ENCODE results near the gene MGMT. TPM values are rescaled to one million over a fixed set of nuclear protein-coding genes. Genes with fewer than 3 reads are reported as not detected.

MGMT gene
- total RNA-seq, 3 donors from 2014 or later, result 34.1 to 57.8 (median 46.7) TPM

DNA sequence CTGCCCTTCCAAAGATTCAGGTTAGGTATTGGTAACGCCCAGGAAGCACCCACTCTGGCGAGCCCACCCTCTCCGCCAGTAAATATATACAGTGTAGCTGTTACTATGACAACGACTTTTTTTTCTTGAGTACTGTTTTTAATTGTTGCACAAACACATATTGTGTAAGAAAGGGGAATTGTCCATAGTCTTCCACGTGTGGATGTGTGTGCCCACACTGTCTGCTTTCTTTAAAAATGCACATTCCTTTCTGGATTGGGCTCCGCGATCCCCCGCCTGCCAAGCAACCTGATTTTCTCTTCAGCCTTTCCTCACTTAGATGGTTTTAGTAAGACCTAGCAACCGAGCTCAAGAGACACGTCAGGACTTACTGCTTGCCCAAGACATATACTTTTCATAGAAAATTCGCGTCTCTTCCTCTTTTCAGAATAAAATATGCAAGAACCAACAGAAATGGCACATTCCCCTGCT lies 249.2 kb downstream of the MGMT start:
- no peak for DNase-seq (ENCODE audit: low spot score in 2 of 2)
- H3K4me3 ChIP-seq, result no peak overlapping the region
- no peak overlapping the region for H3K27ac ChIP-seq
- H3K36me3 ChIP-seq, result no peaks in the 10 kb centered on the region
- no peaks in the 10 kb centered on the region for H3K4me1 ChIP-seq
- H3K9me3 ChIP-seq, result no peaks in the 10 kb centered on the region
- H3K27me3 ChIP-seq, result no peaks in the 10 kb centered on the region
- TF ChIP-seq, protein P1, sequence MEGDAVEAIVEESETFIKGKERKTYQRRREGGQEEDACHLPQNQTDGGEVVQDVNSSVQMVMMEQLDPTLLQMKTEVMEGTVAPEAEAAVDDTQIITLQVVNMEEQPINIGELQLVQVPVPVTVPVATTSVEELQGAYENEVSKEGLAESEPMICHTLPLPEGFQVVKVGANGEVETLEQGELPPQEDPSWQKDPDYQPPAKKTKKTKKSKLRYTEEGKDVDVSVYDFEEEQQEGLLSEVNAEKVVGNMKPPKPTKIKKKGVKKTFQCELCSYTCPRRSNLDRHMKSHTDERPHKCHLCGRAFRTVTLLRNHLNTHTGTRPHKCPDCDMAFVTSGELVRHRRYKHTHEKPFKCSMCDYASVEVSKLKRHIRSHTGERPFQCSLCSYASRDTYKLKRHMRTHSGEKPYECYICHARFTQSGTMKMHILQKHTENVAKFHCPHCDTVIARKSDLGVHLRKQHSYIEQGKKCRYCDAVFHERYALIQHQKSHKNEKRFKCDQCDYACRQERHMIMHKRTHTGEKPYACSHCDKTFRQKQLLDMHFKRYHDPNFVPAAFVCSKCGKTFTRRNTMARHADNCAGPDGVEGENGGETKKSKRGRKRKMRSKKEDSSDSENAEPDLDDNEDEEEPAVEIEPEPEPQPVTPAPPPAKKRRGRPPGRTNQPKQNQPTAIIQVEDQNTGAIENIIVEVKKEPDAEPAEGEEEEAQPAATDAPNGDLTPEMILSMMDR (IDR thresholded peaks at IDR 0.05), result no peak
- TF ChIP-seq POLR2AphosphoS5 (IDR thresholded peaks at IDR 0.05), result no peak
- no peak for TF ChIP-seq POLR2A (IDR thresholded peaks at IDR 0.05)
- intact Hi-C loops (cut with DNase I; ENCODE audit: low total_unique reads), result no loop called here

DNA sequence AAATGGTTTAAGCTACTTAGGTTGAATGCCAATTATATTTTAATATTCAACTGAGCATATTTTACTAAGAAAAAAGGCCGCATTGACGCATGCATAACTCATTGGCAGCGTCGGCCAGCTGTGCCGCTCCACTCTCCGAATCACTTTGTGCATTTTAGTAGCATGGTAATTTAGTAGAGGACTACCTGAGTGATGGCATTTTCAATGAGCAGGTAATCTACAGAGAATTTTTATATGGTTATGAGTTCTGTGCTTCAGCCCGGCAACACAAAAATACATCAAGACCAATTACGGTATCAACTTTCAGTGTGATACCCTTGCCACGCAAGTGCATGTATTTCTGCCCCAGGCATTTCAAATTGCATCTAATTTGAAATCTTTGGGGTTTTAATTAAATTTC lies 249.8 kb downstream of the MGMT start:
- intact Hi-C loops (cut with DNase I; ENCODE audit: low total_unique reads), result no loop called here

DNA sequence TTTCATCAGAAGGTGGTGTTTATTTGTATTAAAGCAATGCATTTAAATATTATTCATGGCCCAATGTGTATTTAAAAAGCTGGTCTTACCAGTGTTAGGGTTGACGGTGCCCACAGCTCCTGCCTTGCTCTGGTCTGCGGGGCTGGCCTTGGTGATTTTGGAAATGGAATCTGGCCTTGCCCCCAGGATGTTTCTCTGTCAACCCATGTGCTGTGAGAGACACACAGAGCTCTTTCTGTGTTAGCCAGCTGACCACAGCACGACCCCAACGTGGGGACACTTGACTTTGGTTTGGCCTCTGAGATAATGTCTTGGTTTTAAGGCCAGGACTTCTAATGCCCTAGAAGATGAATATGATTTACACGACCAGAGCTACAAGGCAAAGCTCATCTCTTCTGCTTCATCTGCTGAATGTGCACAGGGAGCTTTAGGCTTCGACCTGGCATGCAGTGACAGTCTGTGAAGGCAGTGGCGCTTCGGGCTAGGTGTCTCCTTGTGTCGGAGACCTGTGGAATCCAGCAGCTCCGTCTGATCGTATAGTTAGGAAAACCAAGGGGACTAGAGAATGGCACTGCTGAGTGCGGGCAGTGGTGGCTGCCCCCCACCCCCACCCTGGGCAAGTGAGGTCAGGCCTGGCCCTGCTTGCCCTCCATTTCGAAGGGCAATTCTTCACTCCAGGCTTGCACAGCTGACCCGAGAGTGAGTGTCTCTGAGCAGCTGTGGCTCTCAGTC lies 250.9 kb downstream of the MGMT start:
- intact Hi-C loops (cut with DNase I; ENCODE audit: low total_unique reads), result no loop called here
- no peak overlapping the region for H3K27ac ChIP-seq
- no peaks in the 10 kb centered on the region for H3K36me3 ChIP-seq
- no peak for TF ChIP-seq POLR2A (IDR thresholded peaks at IDR 0.05)
- TF ChIP-seq, protein P1 (IDR thresholded peaks at IDR 0.05), result no peak
- TF ChIP-seq POLR2AphosphoS5 (IDR thresholded peaks at IDR 0.05), result no peak
- H3K27me3 ChIP-seq, result no peaks in the 10 kb centered on the region
- H3K4me1 ChIP-seq, result no peaks in the 10 kb centered on the region
- DNase-seq (ENCODE audit: low spot score in 2 of 2), result no peak
- H3K9me3 ChIP-seq, result no peaks in the 10 kb centered on the region
- H3K4me3 ChIP-seq, result no peak overlapping the region

More for the DNA sequence above, 249.8 kb downstream of the MGMT start:
- Histone ChIP-seq H3K4me3 (no peak overlapping the region), H3K9me3 (no peaks in the 10 kb centered on the region), H3K4me1 (no peaks in the 10 kb centered on the region), H3K27me3 (no peaks in the 10 kb centered on the region), H3K36me3 (no peaks in the 10 kb centered on the region), H3K27ac (no peak overlapping the region)
- TF ChIP-seq POLR2AphosphoS5 (IDR thresholded peaks at IDR 0.05) (no peak), POLR2A (IDR thresholded peaks at IDR 0.05) (no peak)
- TF ChIP-seq, protein P1 (IDR thresholded peaks at IDR 0.05), result no peak
- DNase-seq (ENCODE audit: low spot score in 2 of 2), result no peak

DNA sequence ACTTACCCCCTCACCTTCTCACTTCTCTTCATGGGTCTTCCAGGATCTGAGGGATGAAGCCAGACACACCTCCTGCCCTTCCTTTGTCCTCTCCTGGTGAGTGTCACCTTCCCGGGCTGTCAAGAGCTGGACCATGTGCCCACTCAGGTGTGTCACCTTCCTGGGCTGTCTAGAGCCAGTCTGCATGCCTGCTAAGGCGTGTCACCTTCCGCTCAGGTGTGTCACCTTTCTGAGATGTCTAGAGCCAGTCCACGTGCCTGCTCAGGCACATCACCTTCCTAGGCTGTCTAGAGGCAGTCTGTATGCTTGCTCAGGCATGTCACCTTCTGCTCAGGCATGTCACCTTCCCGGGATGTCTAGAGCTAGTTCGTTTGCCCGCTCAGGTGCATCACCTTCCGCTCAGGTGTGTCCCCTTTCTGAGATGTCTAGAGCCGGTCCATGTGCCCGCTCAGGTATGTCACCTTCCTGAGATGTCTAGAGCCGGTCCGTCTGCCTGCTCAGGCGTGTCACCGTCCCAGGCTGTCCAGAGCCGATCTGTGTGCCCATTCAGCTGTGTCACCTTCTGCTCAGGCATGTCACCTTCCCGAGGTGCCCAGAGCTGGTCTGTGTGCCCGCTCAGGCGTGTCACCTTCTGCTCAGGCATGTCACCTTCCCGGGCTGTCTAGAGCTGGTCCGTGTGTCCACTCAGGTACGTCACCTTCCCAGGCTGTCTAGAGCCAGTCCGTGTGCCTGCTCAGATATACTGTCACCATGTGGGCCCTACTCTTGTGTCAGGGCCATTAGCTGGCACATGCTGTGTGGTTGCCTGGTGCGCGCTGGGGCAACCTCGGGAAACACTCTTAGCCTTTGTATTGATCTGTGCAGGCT lies 251.7 kb downstream of the MGMT start:
- intact Hi-C loops (cut with DNase I; ENCODE audit: low total_unique reads), result no loop called here
- Histone ChIP-seq H3K27me3 (no peaks in the 10 kb centered on the region), H3K36me3 (no peaks in the 10 kb centered on the region), H3K27ac (no peak overlapping the region), H3K4me1 (no peaks in the 10 kb centered on the region), H3K4me3 (no peak overlapping the region), H3K9me3 (no peaks in the 10 kb centered on the region)
- no peak for DNase-seq (ENCODE audit: low spot score in 2 of 2)
- TF ChIP-seq, protein P1 (IDR thresholded peaks at IDR 0.05), result no peak
- TF ChIP-seq POLR2AphosphoS5 (IDR thresholded peaks at IDR 0.05) (no peak), POLR2A (IDR thresholded peaks at IDR 0.05) (no peak)

DNA sequence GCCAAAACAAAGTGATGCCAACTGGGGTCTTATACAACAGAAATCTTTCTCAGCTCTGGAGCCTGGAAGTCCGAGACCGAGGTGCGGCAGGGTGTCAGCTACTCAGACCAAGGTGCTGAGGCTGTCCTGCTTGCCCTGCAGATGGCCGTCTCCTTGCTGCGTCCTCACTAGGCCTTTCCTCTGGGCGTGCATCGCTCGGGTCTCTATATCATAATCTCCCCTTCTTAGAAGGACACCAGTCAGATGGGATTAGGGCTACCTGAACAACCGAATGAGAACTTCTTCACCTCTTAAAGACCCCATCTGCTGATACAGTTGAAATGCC lies 252.3 kb downstream of the MGMT start:
- no peaks in the 10 kb centered on the region for H3K36me3 ChIP-seq
- intact Hi-C loops (cut with DNase I; ENCODE audit: low total_unique reads), result no loop called here
- no peaks in the 10 kb centered on the region for H3K4me1 ChIP-seq
- H3K27ac ChIP-seq, result no peak overlapping the region
- TF ChIP-seq, protein P1 (IDR thresholded peaks at IDR 0.05), result no peak
- TF ChIP-seq POLR2AphosphoS5 (IDR thresholded peaks at IDR 0.05), result no peak
- TF ChIP-seq POLR2A (IDR thresholded peaks at IDR 0.05), result no peak
- H3K4me3 ChIP-seq, result no peak overlapping the region
- no peak for DNase-seq (ENCODE audit: low spot score in 2 of 2)
- no peaks in the 10 kb centered on the region for H3K9me3 ChIP-seq
- no peaks in the 10 kb centered on the region for H3K27me3 ChIP-seq
